GM12878 (cell line): Measurements from ENCODE around the gene GSG1L.

Experiments
- CTCF ChIP-seq, 3 experiments: IDR thresholded peaks in 2 of 3; conservative IDR thresholded peaks in 1 of 3; 2 replicates each; pipeline ENCODE4 v1.5.1; 2011; ENCODE audit warnings: low read depth in 3 of 3, low read length in 3 of 3, mild to moderate bottlenecking in 3 of 3, control low read depth in 2 of 3, moderate library complexity in 2 of 3, inconsistent platforms in 1 of 3, mixed read lengths in 1 of 3; ENCODE audit not compliant: control insufficient read depth in 2 of 3, insufficient read depth in 1 of 3; ENCODE audit errors: extremely low read depth in 1 of 3
- ELK1 ChIP-seq: IDR thresholded peaks from 2 replicates; pipeline ENCODE4 v1.6.1; 2012; ENCODE audit warnings: low read depth, low read length, improper control_type of control experiment
- EP300 ChIP-seq, 2 experiments: fragments of 150-350 bp in 1 of 2; IDR thresholded peaks; 2 replicates each; pipeline ENCODE4 v1.6.1; 2011 to 2012; ENCODE audit warnings: low read depth in 2 of 2, low read length in 2 of 2, borderline replicate concordance in 1 of 2, improper control_type of control experiment in 1 of 2, inconsistent platforms in 1 of 2; ENCODE audit not compliant: control insufficient read depth in 1 of 2
- GATAD2B ChIP-seq: fragments of 450-650 bp; conservative IDR thresholded peaks from 2 replicates; pipeline ENCODE4 v1.6.1; 2017; ENCODE audit warnings: low read depth, mild to moderate bottlenecking, moderate library complexity
- MXI1 ChIP-seq: fragments of 150-350 bp; IDR thresholded peaks from 2 replicates; pipeline ENCODE4 v1.6.1; 2011; ENCODE audit warnings: low read depth, mild to moderate bottlenecking, inconsistent platforms, low read length, improper control_type of control experiment
- NR2F1 ChIP-seq: fragments of 450-650 bp; conservative IDR thresholded peaks from 2 replicates; pipeline ENCODE4 v1.6.1; 2017; ENCODE audit warnings: mild to moderate bottlenecking
- RAD21 ChIP-seq: IDR thresholded peaks from 2 replicates; pipeline ENCODE4 v1.6.1; 2011; ENCODE audit warnings: mild to moderate bottlenecking, low read depth, low read length, moderate library complexity; ENCODE audit not compliant: insufficient read depth
- RFX5 ChIP-seq: IDR thresholded peaks from 2 replicates; pipeline ENCODE4 v1.6.1; 2011; ENCODE audit warnings: low read depth, low read length, improper control_type of control experiment
- SIX5 ChIP-seq: IDR thresholded peaks from 2 replicates; pipeline ENCODE4 v1.6.1; 2011; ENCODE audit warnings: mild to moderate bottlenecking, low read depth, low read length, moderate library complexity; ENCODE audit not compliant: severe bottlenecking
- SMC3 ChIP-seq: IDR thresholded peaks from 2 replicates; pipeline ENCODE4 v1.6.1; 2011; ENCODE audit warnings: low read length, improper control_type of control experiment, borderline replicate concordance
- SPI1 ChIP-seq: IDR thresholded peaks from 2 replicates; pipeline ENCODE4 v1.6.1; 2011; ENCODE audit warnings: low read depth, mild to moderate bottlenecking, low read length, moderate library complexity, borderline replicate concordance; ENCODE audit not compliant: insufficient read depth
- TAF1 ChIP-seq: IDR thresholded peaks from 2 replicates; pipeline ENCODE4 v1.6.1; 2011; ENCODE audit warnings: mild to moderate bottlenecking, low read depth, low read length, borderline replicate concordance
- TCF12 ChIP-seq: IDR thresholded peaks from 2 replicates; pipeline ENCODE4 v1.6.1; 2011; ENCODE audit warnings: low read depth, mild to moderate bottlenecking, low read length
- ZBTB33 ChIP-seq: fragments of 450-650 bp; IDR thresholded peaks from 2 replicates; pipeline ENCODE4 v1.6.1; 2017; ENCODE audit warnings: mild to moderate bottlenecking

GRCh38 chr16:27758544-27758943, 305.0 kb downstream of the GSG1L start:
- TF ChIP-seq CTCF (IDR thresholded peaks at IDR 0.05 in 2 of 3, conservative IDR thresholded peaks at IDR 0.05 in 1 of 3; ENCODE audit: control insufficient read depth in 2 of 3, extremely low read depth in 1 of 3, insufficient read depth in 1 of 3, low read depth in 3 of 3, low read length in 3 of 3) (no peak), EP300 (IDR thresholded peaks at IDR 0.05; ENCODE audit: borderline replicate concordance in 1 of 2, control insufficient read depth in 1 of 2, low read depth in 2 of 2, low read length in 2 of 2) (no peak), MXI1 (no peak), SIX5 (no peak), ZBTB33 (no peak), RAD21 (no peak), ELK1 (no peak), SMC3 (no peak), GATAD2B (no peak), NR2F1 (no peak), SPI1 (no peak), TCF12 (no peak), RFX5 (no peak), TAF1 (no peak)
